NB4 (cell line): ENCODE results near the gene MKLN1.

Experiments used
- MYC ChIP-seq: IDR thresholded peaks from 2 replicates; pipeline ENCODE4 v1.6.1; 2011; ENCODE audit warnings: low read depth, low read length
- POLR2A ChIP-seq: IDR thresholded peaks from 2 replicates; pipeline ENCODE4 v1.6.1; 2011; ENCODE audit warnings: mild to moderate bottlenecking; ENCODE audit not compliant: insufficient read length; ENCODE audit errors: extremely low read depth
- TF ChIP-seq, protein P1 (sequence below): IDR thresholded peaks from one replicate; pipeline ENCODE4 v1.5.1; 2012; ENCODE audit warnings: low read depth, low read length
- TF ChIP-seq, protein P2 (sequence below): IDR thresholded peaks from 2 replicates; pipeline ENCODE4 v1.6.1; 2011; ENCODE audit warnings: low read depth, low read length

DNA sequence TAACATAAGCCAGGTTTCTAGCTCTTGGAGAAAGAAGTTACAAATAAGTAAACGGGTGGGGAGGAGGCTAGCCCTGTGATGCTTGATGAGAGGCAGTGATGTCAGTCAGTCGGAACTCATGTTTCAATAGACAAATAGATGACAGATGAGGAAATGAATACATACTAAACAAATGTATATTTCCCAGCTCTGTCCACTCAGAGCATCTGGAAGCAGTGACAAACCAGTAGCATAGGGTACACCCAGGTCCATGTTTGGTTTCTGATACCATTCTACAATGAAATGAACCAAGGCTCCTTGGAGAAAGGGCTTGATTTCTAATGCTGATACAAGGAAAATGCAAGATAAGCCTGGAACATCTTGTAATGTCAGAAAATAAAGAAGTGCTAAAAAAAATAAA lies 198.1 kb downstream of the MKLN1 start:
- TF ChIP-seq, protein P1, sequence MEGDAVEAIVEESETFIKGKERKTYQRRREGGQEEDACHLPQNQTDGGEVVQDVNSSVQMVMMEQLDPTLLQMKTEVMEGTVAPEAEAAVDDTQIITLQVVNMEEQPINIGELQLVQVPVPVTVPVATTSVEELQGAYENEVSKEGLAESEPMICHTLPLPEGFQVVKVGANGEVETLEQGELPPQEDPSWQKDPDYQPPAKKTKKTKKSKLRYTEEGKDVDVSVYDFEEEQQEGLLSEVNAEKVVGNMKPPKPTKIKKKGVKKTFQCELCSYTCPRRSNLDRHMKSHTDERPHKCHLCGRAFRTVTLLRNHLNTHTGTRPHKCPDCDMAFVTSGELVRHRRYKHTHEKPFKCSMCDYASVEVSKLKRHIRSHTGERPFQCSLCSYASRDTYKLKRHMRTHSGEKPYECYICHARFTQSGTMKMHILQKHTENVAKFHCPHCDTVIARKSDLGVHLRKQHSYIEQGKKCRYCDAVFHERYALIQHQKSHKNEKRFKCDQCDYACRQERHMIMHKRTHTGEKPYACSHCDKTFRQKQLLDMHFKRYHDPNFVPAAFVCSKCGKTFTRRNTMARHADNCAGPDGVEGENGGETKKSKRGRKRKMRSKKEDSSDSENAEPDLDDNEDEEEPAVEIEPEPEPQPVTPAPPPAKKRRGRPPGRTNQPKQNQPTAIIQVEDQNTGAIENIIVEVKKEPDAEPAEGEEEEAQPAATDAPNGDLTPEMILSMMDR = no peak
- TF ChIP-seq POLR2A = no peak
- TF ChIP-seq, protein P2, sequence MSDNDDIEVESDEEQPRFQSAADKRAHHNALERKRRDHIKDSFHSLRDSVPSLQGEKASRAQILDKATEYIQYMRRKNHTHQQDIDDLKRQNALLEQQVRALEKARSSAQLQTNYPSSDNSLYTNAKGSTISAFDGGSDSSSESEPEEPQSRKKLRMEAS = no peak
- TF ChIP-seq MYC = no peak
